CD4-positive, CD25-positive, alpha-beta regulatory T cell (primary cell): ENCODE measurements around the gene LTB4R2. TPM values are rescaled to one million over a fixed set of nuclear protein-coding genes. Genes with fewer than 3 reads are reported as not detected.

Experiments
- ATAC-seq, 2 donors: fragments of 150-1000 bp; cut with Tn5 transposase; one replicate each; pipeline ENCODE4 v1.10.0; 2021; ENCODE audit warnings: low read depth in 2 of 2, moderate number of reproducible peaks in 2 of 2, moderate library complexity in 1 of 2
- DNase-seq, 3 donors: peaks; one replicate each; pipeline versions ENCODE4 v3.0.0 to v3.0.0-alpha.2; 2012 to 2022; ENCODE audit warnings: mixed read lengths in 1 of 3
- H3K27ac ChIP-seq: one replicate; pipeline ENCODE4 v1.7.0; 2013; ENCODE audit warnings: mild to moderate bottlenecking, low read length; ENCODE audit not compliant: insufficient read depth, poor library complexity, severe bottlenecking
- H3K27me3 ChIP-seq: one replicate; pipeline ENCODE4 v1.7.0; 2013; ENCODE audit warnings: low read length; ENCODE audit not compliant: control insufficient read depth, insufficient read depth
- H3K36me3 ChIP-seq: one replicate; pipeline ENCODE4 v1.7.0; 2013; ENCODE audit warnings: mild to moderate bottlenecking, low read length, moderate library complexity; ENCODE audit not compliant: control insufficient read depth, insufficient read depth
- H3K4me1 ChIP-seq: 2 replicates; pipeline ENCODE4 v1.7.0; 2013; ENCODE audit warnings: mild to moderate bottlenecking, low read length; ENCODE audit not compliant: insufficient read depth, control insufficient read depth, poor library complexity, severe bottlenecking
- H3K4me3 ChIP-seq: one replicate; pipeline ENCODE4 v1.7.0; 2013; ENCODE audit warnings: low read depth, mild to moderate bottlenecking, low read length, moderate library complexity
- H3K9me3 ChIP-seq, 2 experiments: 1 replicate in 1 of 2; 2 replicates in 1 of 2; pipeline ENCODE4 v1.7.0; 2013; ENCODE audit warnings: low read length in 2 of 2, mild to moderate bottlenecking in 1 of 2, moderate library complexity in 1 of 2; ENCODE audit not compliant: control insufficient read depth in 2 of 2
- H3K27ac Mint-ChIP-seq, 3 donors: one replicate each; pipeline ENCODE4 v1.8.0; 2020 to 2022; ENCODE audit warnings: mild to moderate bottlenecking in 3 of 3, mixed read lengths in 3 of 3, moderate library complexity in 2 of 3
- H3K27me3 Mint-ChIP-seq: one replicate; pipeline ENCODE4 v1.8.0; 2022; ENCODE audit warnings: mild to moderate bottlenecking, mixed read lengths
- H3K36me3 Mint-ChIP-seq: one replicate; pipeline ENCODE4 v1.8.0; 2020; ENCODE audit warnings: mixed read lengths
- H3K4me1 Mint-ChIP-seq, 4 donors: one replicate each; pipeline ENCODE4 v1.8.0; 2020 to 2022; ENCODE audit warnings: mixed read lengths in 4 of 4, mild to moderate bottlenecking in 1 of 4
- H3K4me3 Mint-ChIP-seq, 4 donors: one replicate each; pipeline ENCODE4 v1.8.0; 2020 to 2022; ENCODE audit warnings: mild to moderate bottlenecking in 4 of 4, mixed read lengths in 4 of 4, moderate library complexity in 3 of 4
- H3K9me3 Mint-ChIP-seq, 7 donors: one replicate each; pipeline ENCODE4 v1.8.0; 2020 to 2022; ENCODE audit warnings: mixed read lengths in 7 of 7, mild to moderate bottlenecking in 3 of 7, moderate library complexity in 2 of 7
- polyA plus RNA-seq, 4 donors: library from polyadenylated mRNA; unstranded; fragments of 300-500 nt; fragmentation: Illumina TruSeq; gene quantifications; one replicate each; pipeline ENCODE4 v1.2.3, GENCODE V29; 2021
- total RNA-seq: library from RNA; stranded (reverse); gene quantifications from one replicate; pipeline ENCODE4 v1.2.3, GENCODE V29; 2022

LTB4R2 gene
- total and polyA plus RNA-seq, 5 donors from 2014 or later = 1.00 to 18.1 (median 1.8) TPM

- peaks cover 28% of the 10 kb centered on the region for H3K4me1 ChIP-seq
- ATAC-seq (no peak), DNase-seq (no peak)
- no peaks in the 10 kb centered on the region for H3K9me3 ChIP-seq
- peaks cover 6 to 51% (median 18%) of the 10 kb centered on the region in 4 donors for H3K4me1 Mint-ChIP-seq
- no peak overlapping the region for H3K4me3 Mint-ChIP-seq
- H3K9me3 Mint-ChIP-seq = peaks cover 0 to 3% (median 0%) of the 10 kb centered on the region in 7 donors
- H3K27ac Mint-ChIP-seq = peak overlapping the region in 2 of 3 donors; percentile 39 to 79
- no peak overlapping the region for H3K27ac ChIP-seq
- H3K27me3 Mint-ChIP-seq = peaks cover 32% of the 10 kb centered on the region
- peaks cover 4% of the 10 kb centered on the region for H3K27me3 ChIP-seq
- H3K36me3 ChIP-seq = no peaks in the 10 kb centered on the region
- no peaks in the 10 kb centered on the region for H3K36me3 Mint-ChIP-seq
- no peak overlapping the region for H3K4me3 ChIP-seq
These were observed 19.2 kb downstream of the LTB4R2 start for GRCh38 chr14:24329073-24329663.

GRCh38 chr14:24329736-24330135, 19.8 kb downstream of the LTB4R2 start:
- H3K4me1 Mint-ChIP-seq = peaks cover 6 to 55% (median 18%) of the 10 kb centered on the region in 4 donors
- Histone ChIP-seq H3K27ac (no peak overlapping the region), H3K4me1 (peaks cover 33% of the 10 kb centered on the region), H3K9me3 (no peaks in the 10 kb centered on the region), H3K27me3 (peaks cover 4% of the 10 kb centered on the region), H3K4me3 (no peak overlapping the region), H3K36me3 (no peaks in the 10 kb centered on the region)
- peaks cover 0 to 3% (median 0%) of the 10 kb centered on the region in 7 donors for H3K9me3 Mint-ChIP-seq
- peak overlapping the region in 1 of 3 donors; percentile 79 for H3K27ac Mint-ChIP-seq
- no peak for DNase-seq
- H3K4me3 Mint-ChIP-seq = no peak overlapping the region
- H3K27me3 Mint-ChIP-seq = peaks cover 31% of the 10 kb centered on the region
- no peaks in the 10 kb centered on the region for H3K36me3 Mint-ChIP-seq
- no peak for ATAC-seq

DNA sequence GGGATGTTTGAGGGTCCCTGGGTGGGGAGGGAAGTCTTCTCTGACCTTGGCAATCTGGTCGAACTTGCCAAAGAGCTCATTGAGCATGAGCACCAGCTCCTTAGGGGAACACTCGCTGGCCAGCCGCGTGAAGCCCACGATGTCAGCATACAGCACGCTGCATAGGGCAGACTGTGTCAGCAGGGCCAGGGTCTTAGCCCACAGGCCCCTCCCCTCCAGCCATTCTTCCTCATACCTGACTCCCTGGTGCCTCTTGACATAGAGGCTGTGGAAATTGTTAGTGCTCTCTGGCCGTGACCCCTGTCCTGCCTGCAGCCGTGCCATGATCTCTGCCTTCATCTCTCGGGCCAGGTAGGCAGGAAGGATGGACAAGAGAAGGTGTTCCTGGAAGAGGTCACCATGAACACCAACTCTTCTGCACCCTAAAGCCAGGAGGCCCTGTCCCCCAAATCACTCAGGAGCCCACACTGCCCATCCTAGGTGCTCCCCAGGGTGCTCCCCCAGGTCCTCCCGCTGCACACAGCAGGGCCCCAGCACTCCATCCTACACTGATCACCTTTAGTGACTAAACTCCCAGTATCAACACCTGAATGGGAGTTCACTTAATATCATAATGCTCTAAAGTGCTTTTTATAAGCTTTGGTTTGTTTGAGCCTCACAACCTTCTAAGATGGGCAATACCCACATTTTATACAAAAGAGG, 21.2 kb downstream of the LTB4R2 start:
- peak overlapping the region; percentile 13 for H3K4me3 ChIP-seq
- no peak overlapping the region for H3K4me3 Mint-ChIP-seq
- H3K27me3 ChIP-seq = peaks cover 4% of the 10 kb centered on the region
- peaks cover 40% of the 10 kb centered on the region for H3K27me3 Mint-ChIP-seq
- DNase-seq (no peak), ATAC-seq (no peak)
- H3K9me3 Mint-ChIP-seq = no peaks in the 10 kb centered on the region
- peak overlapping the region in 1 of 3 donors; percentile 62 for H3K27ac Mint-ChIP-seq
- H3K9me3 ChIP-seq = no peaks in the 10 kb centered on the region
- peaks cover 39% of the 10 kb centered on the region for H3K4me1 ChIP-seq
- peaks cover 6 to 61% (median 21%) of the 10 kb centered on the region in 4 donors for H3K4me1 Mint-ChIP-seq
- no peaks in the 10 kb centered on the region for H3K36me3 ChIP-seq
- H3K27ac ChIP-seq = no peak overlapping the region
- H3K36me3 Mint-ChIP-seq = peaks cover 2% of the 10 kb centered on the region

DNA sequence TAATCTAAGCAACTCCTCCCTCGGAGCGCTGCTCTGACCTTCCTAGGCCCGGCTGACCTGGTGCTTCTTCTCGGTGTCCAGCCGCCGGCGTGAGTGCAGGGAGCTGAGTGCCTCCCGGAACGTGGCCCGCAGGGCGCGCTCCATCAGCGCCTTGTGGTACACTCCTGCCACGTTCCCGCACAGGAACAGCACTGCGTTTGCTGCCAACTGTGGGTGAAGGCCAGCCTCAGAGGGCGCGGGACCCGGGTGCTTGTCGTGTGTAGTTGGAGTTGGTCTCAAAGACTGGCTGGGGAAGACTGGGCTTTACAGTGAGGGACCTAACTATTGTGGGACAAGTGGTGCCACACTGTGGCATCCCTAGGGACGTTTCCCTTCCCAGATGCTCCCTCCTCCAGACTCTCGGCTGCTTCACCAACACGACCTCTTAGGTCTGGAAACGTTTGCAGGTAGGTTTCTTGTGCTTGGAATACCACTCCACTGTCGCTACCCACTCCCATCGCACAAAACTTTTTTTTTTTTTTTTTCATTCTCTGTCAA, 21.9 kb downstream of the LTB4R2 start:
- Histone ChIP-seq H3K4me1 (peaks cover 39% of the 10 kb centered on the region), H3K4me3 (peak overlapping the region; percentile 43), H3K27me3 (peaks cover 4% of the 10 kb centered on the region), H3K36me3 (peaks cover 3% of the 10 kb centered on the region), H3K9me3 (no peaks in the 10 kb centered on the region), H3K27ac (no peak overlapping the region)
- peak overlapping the region; percentile 57 to 84 (median 82) for H3K27ac Mint-ChIP-seq
- peaks cover 6 to 62% (median 24%) of the 10 kb centered on the region in 4 donors for H3K4me1 Mint-ChIP-seq
- peaks cover 46% of the 10 kb centered on the region for H3K27me3 Mint-ChIP-seq
- ATAC-seq (no peak), DNase-seq (no peak)
- H3K9me3 Mint-ChIP-seq = no peaks in the 10 kb centered on the region
- H3K36me3 Mint-ChIP-seq = peaks cover 7% of the 10 kb centered on the region
- H3K4me3 Mint-ChIP-seq = peak overlapping the region; percentile 71 to 90 (median 83)

- Mint-ChIP-seq H3K27ac (peak overlapping the region; percentile 57 to 84 (median 82)), H3K27me3 (peaks cover 45% of the 10 kb centered on the region), H3K9me3 (no peaks in the 10 kb centered on the region), H3K4me1 (peaks cover 6 to 61% (median 23%) of the 10 kb centered on the region in 4 donors), H3K4me3 (peak overlapping the region; percentile 79 to 90 (median 88)), H3K36me3 (peaks cover 13% of the 10 kb centered on the region)
- H3K9me3 ChIP-seq = no peaks in the 10 kb centered on the region
- peak overlapping the region; percentile 43 for H3K4me3 ChIP-seq
- H3K27ac ChIP-seq = no peak overlapping the region
- peaks cover 39% of the 10 kb centered on the region for H3K4me1 ChIP-seq
- H3K27me3 ChIP-seq = peaks cover 4% of the 10 kb centered on the region
- DNase-seq = peak; percentile 76 to 94 (median 89)
- ATAC-seq = peak; percentile 92
- peaks cover 9% of the 10 kb centered on the region for H3K36me3 ChIP-seq
These were observed 22.5 kb downstream of the LTB4R2 start for GRCh38 chr14:24332268-24332993.

- peak within 1 kb of the TSS; percentile 48 to 90 (median 82) for H3K4me3 Mint-ChIP-seq
- H3K4me1 Mint-ChIP-seq = peaks cover 6 to 70% (median 31%) of the 10 kb centered on the region in 4 donors
- peaks cover 25% of the 10 kb centered on the region for H3K36me3 Mint-ChIP-seq
- peaks cover 0 to 2% (median 0%) of the 10 kb centered on the region in 7 donors for H3K9me3 Mint-ChIP-seq
- DNase-seq = peak in 1 of 3 donors; percentile 26
- Histone ChIP-seq H3K4me3 (peak within 1 kb of the TSS; percentile 44), H3K36me3 (peaks cover 18% of the 10 kb centered on the region), H3K27me3 (peaks cover 4% of the 10 kb centered on the region), H3K4me1 (peaks cover 51% of the 10 kb centered on the region), H3K9me3 (no peaks in the 10 kb centered on the region), H3K27ac (no peak within 1 kb of the TSS)
- peaks cover 45% of the 10 kb centered on the region for H3K27me3 Mint-ChIP-seq
- peak within 1 kb of the TSS in 1 of 3 donors; percentile 14 for H3K27ac Mint-ChIP-seq
- peak in 1 of 2 donors; percentile 15 for ATAC-seq
These were observed 24.7 kb downstream of the LTB4R2 start, which contains the start of gene ADCY4 for GRCh38 chr14:24334431-24335291. TSS of gene ADCY4 (minus strand) at chr14:24335071. CDS start at chr14:24334652, 419 bp downstream.
